ENCODE data around the gene GUK1. TPM values are rescaled to one million over a fixed set of nuclear protein-coding genes. Genes with fewer than 3 reads are reported as not detected.
A peak's percentile ranks its signal among the peaks of the same experiment; 100 is the strongest.

GUK1 gene
- total RNA-seq, 5 donors from 2014 or later (not counting 1 experiment from before 2014, with no cell fraction given): 201 to 318 (median 223) TPM

DNA sequence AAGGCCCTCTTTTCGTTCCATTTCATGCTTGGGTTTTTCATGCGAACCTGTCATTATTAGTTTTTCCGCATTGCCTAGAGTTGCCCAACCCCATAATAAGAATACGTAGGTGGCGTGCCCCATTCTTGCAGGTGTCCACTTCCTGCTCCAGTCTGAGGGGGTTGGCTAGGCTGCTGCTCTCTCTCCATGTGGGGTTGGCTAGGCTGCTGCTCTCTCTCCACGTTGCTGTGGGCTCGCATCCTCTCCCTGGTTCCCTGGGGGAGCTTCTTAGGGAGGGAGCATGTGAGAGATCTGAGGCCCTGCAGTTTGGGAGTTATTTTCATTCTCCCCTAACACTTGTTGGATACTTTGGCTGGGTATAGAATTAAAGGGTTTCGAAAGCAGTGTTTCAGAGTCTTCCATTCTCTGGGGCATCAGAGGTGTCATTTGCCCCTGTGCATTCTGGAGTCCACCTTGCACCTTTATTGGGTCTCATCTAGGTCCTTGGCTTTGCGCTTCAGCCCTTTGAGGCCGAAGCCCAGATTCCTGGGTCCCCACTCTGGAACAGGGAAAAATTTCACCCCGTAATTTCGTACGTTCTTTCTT, 45.6 kb upstream of the GUK1 start:
- Mint-ChIP-seq H3K27me3 (no peaks in the 10 kb centered on the region), H3K36me3 (peaks cover 47% of the 10 kb centered on the region), H3K4me1 (peaks cover 49 to 61% (median 54%) of the 10 kb centered on the region in 3 donors), H3K4me3 (no peak overlapping the region), H3K9me3 (peaks cover 2 to 9% (median 6%) of the 10 kb centered on the region in 3 donors), H3K27ac (no peak overlapping the region)
- Histone ChIP-seq H3K36me3 (ENCODE audit: control insufficient read depth in 2 of 2, extremely low read depth in 1 of 2, insufficient read depth in 1 of 2, low read length in 1 of 2) (peaks cover 5 to 53% of the 10 kb centered on the region in 2 donors), H3K4me1 (ENCODE audit: control insufficient read depth in 1 of 2, extremely low read depth in 1 of 2, insufficient read depth in 2 of 2, low read length in 2 of 2) (peaks cover 16 to 54% of the 10 kb centered on the region in 2 experiments), H3K4me3 (ENCODE audit: control insufficient read depth in 1 of 2, extremely low read depth in 1 of 2, low read length in 1 of 2) (no peak overlapping the region), H3K27ac (ENCODE audit: low read length) (no peak overlapping the region), H3K27me3 (replicated peaks in 1 of 2; ENCODE audit: control insufficient read depth in 2 of 2, extremely low read depth in 1 of 2, insufficient read depth in 2 of 2, low read length in 1 of 2) (no peaks in the 10 kb centered on the region), H3K9me3 (no peaks in the 10 kb centered on the region)
- no peak for ATAC-seq (replicated peaks in 1 of 4)
- ChIA-PET CTCF (no interaction called here), POLR2A (interaction anchor here in 1 of 2 donors (0.5 to 0.7 kb wide), 3 partner anchors 12 to 95 kb away, joined by 3 to 5 read pairs (median 3); no protein-coding TSS in a partner anchor)
- DNase-seq: peak in 1 of 35 experiments; percentile 9
- 80% methylated on average over 2 of the region's 13 CpGs for WGBS (ENCODE audit: insufficient coverage)

DNA sequence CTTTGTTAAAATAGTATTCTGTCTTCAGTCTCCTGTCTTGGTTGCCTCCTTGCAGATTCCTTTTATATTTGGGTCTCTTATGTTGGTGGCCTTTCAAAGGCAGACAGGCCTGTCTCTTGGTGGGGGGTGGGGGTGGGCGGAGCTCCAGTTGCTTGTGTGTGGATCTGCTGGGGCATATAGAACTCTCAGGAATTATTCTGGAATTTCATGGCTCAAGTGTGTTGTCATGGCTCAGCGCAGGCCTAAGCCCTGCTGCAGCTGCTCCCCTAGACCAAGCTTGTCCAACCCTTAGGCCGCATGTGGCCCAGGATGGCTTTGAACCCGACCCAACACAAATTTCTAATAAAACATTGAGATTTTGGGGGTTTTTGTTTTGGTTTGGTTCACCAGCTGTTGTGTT, 44.9 kb upstream of the GUK1 start:
- 100% methylated on average over 2 of the region's 4 CpGs for WGBS (ENCODE audit: insufficient coverage)
- Histone ChIP-seq H3K27ac (ENCODE audit: low read length) (no peak overlapping the region), H3K27me3 (replicated peaks in 1 of 2; ENCODE audit: control insufficient read depth in 2 of 2, extremely low read depth in 1 of 2, insufficient read depth in 2 of 2, low read length in 1 of 2) (no peaks in the 10 kb centered on the region), H3K4me3 (ENCODE audit: control insufficient read depth in 1 of 2, extremely low read depth in 1 of 2, low read length in 1 of 2) (no peak overlapping the region), H3K9me3 (no peaks in the 10 kb centered on the region), H3K4me1 (ENCODE audit: control insufficient read depth in 1 of 2, extremely low read depth in 1 of 2, insufficient read depth in 2 of 2, low read length in 2 of 2) (peaks cover 10 to 48% of the 10 kb centered on the region in 2 experiments), H3K36me3 (ENCODE audit: control insufficient read depth in 2 of 2, extremely low read depth in 1 of 2, insufficient read depth in 1 of 2, low read length in 1 of 2) (peaks cover 5 to 59% of the 10 kb centered on the region in 2 donors)
- ATAC-seq (replicated peaks in 1 of 4) (no peak), DNase-seq (no peak)
- ChIA-PET CTCF (no interaction called here), POLR2A (interaction anchor here in 1 of 2 donors (0.5 to 0.7 kb wide), 3 partner anchors 11 to 95 kb away, joined by 3 to 5 read pairs (median 3); no protein-coding TSS in a partner anchor)
- peaks cover 2 to 9% (median 6%) of the 10 kb centered on the region in 3 donors for H3K9me3 Mint-ChIP-seq
- H3K36me3 Mint-ChIP-seq: peaks cover 47% of the 10 kb centered on the region
- H3K4me3 Mint-ChIP-seq: no peak overlapping the region
- H3K27me3 Mint-ChIP-seq: no peaks in the 10 kb centered on the region
- H3K4me1 Mint-ChIP-seq: peaks cover 44 to 54% (median 48%) of the 10 kb centered on the region in 3 donors
- no peak overlapping the region for H3K27ac Mint-ChIP-seq

DNA sequence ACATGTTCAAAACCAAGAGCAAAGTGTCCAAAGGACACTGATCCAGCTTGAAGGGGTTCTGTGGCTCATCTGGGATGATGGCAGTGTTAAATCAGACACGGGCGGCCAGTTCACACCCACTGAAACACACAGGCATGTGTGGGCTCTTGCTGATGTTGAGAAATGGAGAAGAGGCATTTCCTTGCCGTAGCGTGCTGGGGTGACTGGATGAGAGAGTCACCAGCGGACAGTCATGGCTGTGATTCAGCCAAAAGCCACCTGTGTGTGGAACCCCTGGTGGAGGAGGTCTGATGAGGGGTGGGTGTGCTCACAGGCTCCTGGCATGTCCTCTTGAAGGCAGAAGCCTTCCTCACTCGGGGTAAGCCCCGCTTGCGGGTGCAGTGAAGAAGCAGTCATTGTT, 44.1 kb upstream of the GUK1 start:
- Mint-ChIP-seq H3K27ac (peak overlapping the region in 1 of 2 donors; percentile 79), H3K4me1 (peaks cover 40 to 46% (median 41%) of the 10 kb centered on the region in 3 donors), H3K4me3 (peak overlapping the region in 1 of 3 donors; percentile 13), H3K27me3 (no peaks in the 10 kb centered on the region), H3K9me3 (peaks cover 2 to 9% (median 6%) of the 10 kb centered on the region in 3 donors), H3K36me3 (peaks cover 47% of the 10 kb centered on the region)
- ChIA-PET CTCF (no interaction called here), POLR2A (no interaction called here)
- H3K27me3 ChIP-seq (replicated peaks in 1 of 2; ENCODE audit: control insufficient read depth in 2 of 2, extremely low read depth in 1 of 2, insufficient read depth in 2 of 2, low read length in 1 of 2): no peaks in the 10 kb centered on the region
- H3K27ac ChIP-seq (ENCODE audit: low read length): no peak overlapping the region
- H3K4me3 ChIP-seq (ENCODE audit: control insufficient read depth in 1 of 2, extremely low read depth in 1 of 2, low read length in 1 of 2): no peak overlapping the region
- peaks cover 3 to 42% of the 10 kb centered on the region in 2 experiments for H3K4me1 ChIP-seq (ENCODE audit: control insufficient read depth in 1 of 2, extremely low read depth in 1 of 2, insufficient read depth in 2 of 2, low read length in 2 of 2)
- no peaks in the 10 kb centered on the region for H3K9me3 ChIP-seq
- 87% methylated on average over 7 of the region's 8 CpGs for WGBS (ENCODE audit: insufficient coverage)
- ATAC-seq (replicated peaks in 1 of 4): no peak
- DNase-seq: peak in 2 of 35 experiments; percentile 4 to 12
- peaks cover 8 to 62% of the 10 kb centered on the region in 2 donors for H3K36me3 ChIP-seq (ENCODE audit: control insufficient read depth in 2 of 2, extremely low read depth in 1 of 2, insufficient read depth in 1 of 2, low read length in 1 of 2)

DNA sequence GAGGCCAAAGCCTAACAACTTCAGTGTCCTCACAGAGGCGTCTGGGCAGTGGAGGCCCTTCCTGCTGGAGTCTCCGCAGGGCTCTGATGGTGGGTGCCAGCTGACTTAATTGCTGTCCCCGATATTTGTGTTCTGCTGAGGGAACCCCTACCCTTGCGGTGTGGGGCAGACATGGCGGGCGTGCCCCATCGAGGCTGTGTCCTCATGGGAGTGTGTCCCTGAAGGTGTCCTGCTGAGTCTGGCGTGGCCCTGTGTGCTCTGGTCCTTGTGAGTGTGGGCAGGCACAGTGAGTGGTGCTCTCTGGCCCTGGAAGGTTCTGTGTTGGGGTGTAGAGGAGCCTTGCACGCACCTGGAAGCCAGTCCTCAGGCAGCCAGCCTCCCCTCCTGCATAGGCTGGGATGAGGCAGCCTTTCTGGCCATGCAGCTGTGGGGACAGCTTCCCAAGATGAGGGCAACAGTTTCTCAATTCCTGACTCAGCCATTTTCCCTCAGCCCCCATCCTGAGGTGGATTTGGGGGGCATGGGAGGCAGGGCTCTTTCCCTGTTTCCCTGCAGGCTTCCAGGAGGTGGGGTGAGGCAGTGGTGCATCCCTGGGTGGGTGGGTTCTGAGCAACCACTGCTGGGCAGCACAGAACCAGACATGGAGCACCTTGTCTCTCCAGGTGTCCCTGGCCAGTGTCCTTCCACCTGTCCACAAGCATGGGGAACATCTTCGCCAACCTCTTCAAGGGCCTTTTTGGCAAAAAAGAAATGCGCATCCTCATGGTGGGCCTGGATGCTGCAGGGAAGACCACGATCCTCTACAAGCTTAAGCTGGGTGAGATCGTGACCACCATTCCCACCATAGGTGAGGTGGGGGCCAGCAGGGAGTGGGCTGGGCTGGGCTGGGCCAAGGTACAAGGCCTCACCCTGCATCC, 43.4 kb upstream of the GUK1 start:
- 97% methylated on average over 7 of the region's 13 CpGs for WGBS (ENCODE audit: insufficient coverage)
- no peak overlapping the region for H3K4me3 ChIP-seq (ENCODE audit: control insufficient read depth in 1 of 2, extremely low read depth in 1 of 2, low read length in 1 of 2)
- peaks cover 49% of the 10 kb centered on the region for H3K36me3 Mint-ChIP-seq
- peaks cover 0 to 42% of the 10 kb centered on the region in 2 experiments for H3K4me1 ChIP-seq (ENCODE audit: control insufficient read depth in 1 of 2, extremely low read depth in 1 of 2, insufficient read depth in 2 of 2, low read length in 2 of 2)
- H3K4me1 Mint-ChIP-seq: peaks cover 40 to 46% (median 41%) of the 10 kb centered on the region in 3 donors
- peaks cover 8 to 63% of the 10 kb centered on the region in 2 donors for H3K36me3 ChIP-seq (ENCODE audit: control insufficient read depth in 2 of 2, extremely low read depth in 1 of 2, insufficient read depth in 1 of 2, low read length in 1 of 2)
- H3K27me3 Mint-ChIP-seq: no peaks in the 10 kb centered on the region
- no peak overlapping the region for H3K27ac ChIP-seq (ENCODE audit: low read length)
- H3K9me3 Mint-ChIP-seq: peaks cover 2 to 9% (median 6%) of the 10 kb centered on the region in 3 donors
- H3K9me3 ChIP-seq: no peaks in the 10 kb centered on the region
- ChIA-PET CTCF (no interaction called here), POLR2A (no interaction called here)
- DNase-seq (peak in 2 of 35 experiments; percentile 5 to 11), ATAC-seq (replicated peaks in 1 of 4) (peak in 1 of 4 experiments; percentile 2)
- no peak overlapping the region for H3K4me3 Mint-ChIP-seq
- H3K27me3 ChIP-seq (replicated peaks in 1 of 2; ENCODE audit: control insufficient read depth in 2 of 2, extremely low read depth in 1 of 2, insufficient read depth in 2 of 2, low read length in 1 of 2): no peaks in the 10 kb centered on the region
- H3K27ac Mint-ChIP-seq: no peak overlapping the region

- no peaks in the 10 kb centered on the region for H3K27me3 ChIP-seq (replicated peaks in 1 of 2; ENCODE audit: control insufficient read depth in 2 of 2, extremely low read depth in 1 of 2, insufficient read depth in 2 of 2, low read length in 1 of 2)
- H3K4me1 ChIP-seq (ENCODE audit: control insufficient read depth in 1 of 2, extremely low read depth in 1 of 2, insufficient read depth in 2 of 2, low read length in 2 of 2): peaks cover 2 to 44% of the 10 kb centered on the region in 2 experiments
- WGBS (ENCODE audit: insufficient coverage): 95% methylated on average over 22 of the region's 34 CpGs
- peak in 3 of 35 experiments; percentile 3 to 11 (median 5) for DNase-seq
- peaks cover 33 to 38% (median 34%) of the 10 kb centered on the region in 3 donors for H3K4me1 Mint-ChIP-seq
- no peak overlapping the region for H3K4me3 Mint-ChIP-seq
- peaks cover 8 to 60% of the 10 kb centered on the region in 2 donors for H3K36me3 ChIP-seq (ENCODE audit: control insufficient read depth in 2 of 2, extremely low read depth in 1 of 2, insufficient read depth in 1 of 2, low read length in 1 of 2)
- peak overlapping the region in 1 of 2 donors; percentile 39 for H3K27ac Mint-ChIP-seq
- ChIA-PET POLR2A (no interaction called here), CTCF (no interaction called here)
- H3K27ac ChIP-seq (ENCODE audit: low read length): no peak overlapping the region
- peaks cover 42% of the 10 kb centered on the region for H3K36me3 Mint-ChIP-seq
- ATAC-seq (replicated peaks in 1 of 4): no peak
- H3K4me3 ChIP-seq (ENCODE audit: control insufficient read depth in 1 of 2, extremely low read depth in 1 of 2, low read length in 1 of 2): no peak overlapping the region
- no peaks in the 10 kb centered on the region for H3K9me3 ChIP-seq
- H3K27me3 Mint-ChIP-seq: no peaks in the 10 kb centered on the region
- peaks cover 2 to 9% (median 6%) of the 10 kb centered on the region in 3 donors for H3K9me3 Mint-ChIP-seq
Observed at GRCh38 chr1:228097333-228098081, 42.6 kb upstream of the GUK1 start.

All from T-cell (primary cell).